Neuronal stem cell (in vitro differentiated cells): ENCODE results near the gene CDK5R2.
"Not testable (repeated sequence)": the region's sequence is repeated elsewhere in the genome, so short reads cannot be mapped to it uniquely, and the experiment has no call there.

ENCODE experiments used
- DNase-seq: peaks from one replicate; pipeline ENCODE4 v3.0.0-alpha.2; 2013; ENCODE audit warnings: low spot score
- H2AFZ ChIP-seq: one replicate; pipeline ENCODE4 v1.6.1; 2013; ENCODE audit warnings: mild to moderate bottlenecking, low read length, inconsistent platforms
- H2AK5ac ChIP-seq: 2 replicates; pipeline ENCODE4 v1.6.1; 2013; ENCODE audit warnings: low read depth, mild to moderate bottlenecking, inconsistent platforms, low read length, moderate library complexity, mixed read lengths
- H2BK120ac ChIP-seq: 2 replicates; pipeline ENCODE4 v1.6.1; 2013; ENCODE audit warnings: low read depth, mild to moderate bottlenecking, inconsistent platforms, low read length, moderate library complexity, mixed read lengths
- H2BK12ac ChIP-seq: one replicate; pipeline ENCODE4 v1.6.1; 2013; ENCODE audit warnings: low read length, inconsistent platforms
- H2BK15ac ChIP-seq: 2 replicates; pipeline ENCODE4 v1.6.1; 2013; ENCODE audit warnings: mild to moderate bottlenecking, low read length, inconsistent platforms, mixed read lengths
- H2BK5ac ChIP-seq: one replicate; pipeline ENCODE4 v1.6.1; 2013; ENCODE audit warnings: inconsistent platforms, mild to moderate bottlenecking, low read length, moderate library complexity
- H3K14ac ChIP-seq: one replicate; pipeline ENCODE4 v1.6.1; 2013; ENCODE audit warnings: low read length, inconsistent platforms
- H3K18ac ChIP-seq: 2 replicates; pipeline ENCODE4 v1.6.1; 2013; ENCODE audit warnings: low read length, inconsistent platforms
- H3K23ac ChIP-seq: 2 replicates; pipeline ENCODE4 v1.6.1; 2013; ENCODE audit warnings: low read depth, mild to moderate bottlenecking, mixed read lengths, low read length, inconsistent platforms; ENCODE audit not compliant: poor library complexity
- H3K27ac ChIP-seq: replicated peaks from 3 replicates; pipeline ENCODE4 v1.5.1; 2013; ENCODE audit warnings: low read length, inconsistent platforms
- H3K27me3 ChIP-seq, 3 experiments: 2 replicates each; pipeline ENCODE4 v1.6.1; 2013; ENCODE audit warnings: low read length in 3 of 3, mild to moderate bottlenecking in 2 of 3, inconsistent platforms in 1 of 3, low read depth in 1 of 3, mixed read lengths in 1 of 3, moderate library complexity in 1 of 3; ENCODE audit not compliant: control insufficient read depth in 3 of 3, insufficient read depth in 3 of 3
- H3K36me3 ChIP-seq, 2 donors: replicated peaks in 1 of 2; 2 replicates each; pipeline ENCODE4 v1.6.1; 2013; ENCODE audit warnings: low read length in 2 of 2; ENCODE audit not compliant: control insufficient read depth in 2 of 2, insufficient read depth in 2 of 2
- H3K4ac ChIP-seq: 2 replicates; pipeline ENCODE4 v1.6.1; 2013; ENCODE audit warnings: inconsistent platforms, mild to moderate bottlenecking, low read length, moderate library complexity
- H3K4me1 ChIP-seq, 2 donors: 1 replicate in 1 of 2; 2 replicates in 1 of 2; pipeline ENCODE4 v1.6.1; 2013; ENCODE audit warnings: low read length in 2 of 2, low read depth in 1 of 2; ENCODE audit not compliant: control insufficient read depth in 2 of 2, insufficient read depth in 1 of 2
- H3K4me2 ChIP-seq: one replicate; pipeline ENCODE4 v1.6.1; 2013; ENCODE audit warnings: mild to moderate bottlenecking, low read length, inconsistent platforms; ENCODE audit not compliant: insufficient read depth, poor library complexity, severe bottlenecking
- H3K4me3 ChIP-seq, 2 donors: 2 replicates each; pipeline ENCODE4 v1.5.1; 2013; ENCODE audit warnings: low read length in 2 of 2, mild to moderate bottlenecking in 2 of 2, inconsistent platforms in 1 of 2, moderate library complexity in 1 of 2
- H3K79me1 ChIP-seq: one replicate; pipeline ENCODE4 v1.6.1; 2013; ENCODE audit warnings: low read depth, mild to moderate bottlenecking, inconsistent platforms, low read length, moderate library complexity
- H3K9ac ChIP-seq: one replicate; pipeline ENCODE4 v1.6.1; 2013; ENCODE audit warnings: mild to moderate bottlenecking, low read depth, low read length, inconsistent platforms; ENCODE audit not compliant: poor library complexity
- H3K9me3 ChIP-seq, 2 donors: replicated peaks in 1 of 2; 2 replicates each; pipeline versions ENCODE3 to v1.6.1; 2013; ENCODE audit warnings: low read length in 2 of 2, mild to moderate bottlenecking in 2 of 2, inconsistent platforms in 1 of 2, low read depth in 1 of 2, mixed read lengths in 1 of 2, moderate library complexity in 1 of 2; ENCODE audit not compliant: control insufficient read depth in 2 of 2, insufficient read depth in 1 of 2
- H4K8ac ChIP-seq: one replicate; pipeline ENCODE4 v1.6.1; 2013; ENCODE audit warnings: low read depth, mild to moderate bottlenecking, inconsistent platforms, low read length, moderate library complexity
- H4K91ac ChIP-seq: one replicate; pipeline ENCODE4 v1.6.1; 2013; ENCODE audit warnings: low read length, low read depth, mild to moderate bottlenecking, inconsistent platforms; ENCODE audit not compliant: poor library complexity
- WGBS, 2 donors: extraction: QIAGEN DNeasy Blood & Tissue Kit; methylation state at CpG; one replicate each; pipeline ENCODE4 v1.1.7; 2013; ENCODE audit warnings: missing lambda C conversion rate in 2 of 2, mixed read lengths in 1 of 2; ENCODE audit not compliant: insufficient read length in 2 of 2, insufficient replicate concordance in 1 of 2; ENCODE audit errors: extremely low coverage in 2 of 2; 5-methylcytosine and 5-hydroxymethylcytosine counted together

CDK5R2 gene

GRCh38 chr2:218925434-218925833, 34.0 kb upstream of the CDK5R2 start:
- no peaks in the 10 kb centered on the region for H3K27me3 ChIP-seq

DNA sequence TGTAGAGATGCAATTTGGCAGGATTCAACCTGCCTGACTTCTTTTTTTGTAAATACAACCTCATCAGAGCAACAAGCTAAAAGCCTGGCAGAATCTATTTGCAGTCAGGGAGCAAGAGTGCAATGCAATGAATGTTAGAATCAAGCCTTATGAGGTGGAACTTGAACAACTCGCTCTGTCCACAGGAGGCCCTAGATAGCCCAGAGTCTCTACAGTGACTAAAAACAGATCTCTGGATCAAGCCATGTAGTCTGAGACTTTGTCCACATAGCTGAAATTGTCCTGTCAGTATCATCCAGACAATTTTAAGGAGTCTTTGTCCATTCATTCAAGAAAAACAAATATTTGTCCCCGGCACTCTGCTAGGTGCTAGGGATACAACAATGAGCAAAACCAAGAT, 32.0 kb upstream of the CDK5R2 start:
- no CpG with 5 or more reads among the region's 2 CpGs for WGBS, 2 donors
- H3K79me1 ChIP-seq = no peaks in the 10 kb centered on the region

More at GRCh38 chr2:218925434-218925833, 34.0 kb upstream of the CDK5R2 start:
- Histone ChIP-seq H3K9ac (no peak overlapping the region), H4K8ac (no peak overlapping the region), H3K4me1 (no peaks in the 10 kb centered on the region), H2BK12ac (no peak overlapping the region), H3K14ac (no peak overlapping the region), H3K4me2 (no peak overlapping the region), H3K4me3 (no peak overlapping the region), H2BK5ac (no peak overlapping the region), H4K91ac (no peak overlapping the region), H2AK5ac (no peak overlapping the region), H2AFZ (no peak overlapping the region), H3K36me3 (no peaks in the 10 kb centered on the region), H3K9me3 (peaks cover 3 to 8% of the 10 kb centered on the region in 2 donors), H3K18ac (no peak overlapping the region), H3K23ac (no peak overlapping the region), H3K27ac (no peak overlapping the region), H3K79me1 (no peaks in the 10 kb centered on the region), H2BK120ac (no peak overlapping the region), H3K4ac (no peak overlapping the region), H2BK15ac (no peak overlapping the region)
- WGBS, 2 donors = no CpG with 5 or more reads among the region's 2 CpGs
- no peak for DNase-seq

GRCh38 chr2:218927876-218928275, 31.6 kb upstream of the CDK5R2 start:
- H2AK5ac ChIP-seq = no peak overlapping the region
- no peak overlapping the region for H2BK5ac ChIP-seq
- no peak overlapping the region for H2BK12ac ChIP-seq
- H2AFZ ChIP-seq = no peak overlapping the region
- H3K4ac ChIP-seq = no peak overlapping the region
- H3K27ac ChIP-seq = no peak overlapping the region
- H2BK15ac ChIP-seq = no peak overlapping the region
- no peaks in the 10 kb centered on the region for H3K36me3 ChIP-seq
- peaks cover 3 to 10% of the 10 kb centered on the region in 2 donors for H3K9me3 ChIP-seq
- no peak overlapping the region for H4K91ac ChIP-seq
- no peak overlapping the region for H4K8ac ChIP-seq
- no peak overlapping the region for H3K18ac ChIP-seq
- no peak overlapping the region for H3K23ac ChIP-seq
- no CpG with 5 or more reads among the region's 4 CpGs for WGBS, 2 donors
- H3K14ac ChIP-seq = no peak overlapping the region
- no peak overlapping the region for H2BK120ac ChIP-seq
- no peak overlapping the region for H3K4me3 ChIP-seq
- no peak overlapping the region for H3K4me2 ChIP-seq
- no peaks in the 10 kb centered on the region for H3K27me3 ChIP-seq
- H3K79me1 ChIP-seq = no peaks in the 10 kb centered on the region
- DNase-seq = no peak
- H3K9ac ChIP-seq = no peak overlapping the region
- no peaks in the 10 kb centered on the region for H3K4me1 ChIP-seq

More for the DNA sequence above, 32.0 kb upstream of the CDK5R2 start:
- Histone ChIP-seq H2BK15ac (no peak overlapping the region), H3K27ac (no peak overlapping the region), H3K4me1 (no peaks in the 10 kb centered on the region), H3K4ac (no peak overlapping the region), H2AFZ (no peak overlapping the region), H3K36me3 (no peaks in the 10 kb centered on the region), H3K4me3 (no peak overlapping the region), H3K4me2 (no peak overlapping the region), H3K14ac (no peak overlapping the region), H2BK5ac (no peak overlapping the region), H4K91ac (no peak overlapping the region), H2AK5ac (no peak overlapping the region), H3K27me3 (no peaks in the 10 kb centered on the region), H3K9me3 (peaks cover 3 to 10% of the 10 kb centered on the region in 2 donors), H2BK120ac (no peak overlapping the region), H3K18ac (no peak overlapping the region), H4K8ac (no peak overlapping the region), H2BK12ac (no peak overlapping the region), H3K9ac (no peak overlapping the region), H3K23ac (no peak overlapping the region)
- no peak for DNase-seq

- H3K27ac ChIP-seq, H3K27me3 ChIP-seq, H3K4me2 ChIP-seq, H3K4me3 ChIP-seq, DNase-seq, H2BK5ac ChIP-seq, H3K9me3 ChIP-seq, H3K36me3 ChIP-seq, H3K14ac ChIP-seq, H3K4me1 ChIP-seq, H4K8ac ChIP-seq, H3K4ac ChIP-seq, H2BK12ac ChIP-seq, H3K79me1 ChIP-seq, H3K9ac ChIP-seq, H4K91ac ChIP-seq, H2AK5ac ChIP-seq, H3K18ac ChIP-seq, H2BK15ac ChIP-seq, H2AFZ ChIP-seq, H3K23ac ChIP-seq, H2BK120ac ChIP-seq: not testable (repeated sequence)
- WGBS, 2 donors = no CpG with 5 or more reads among the region's 10 CpGs
Observed at GRCh38 chr2:218930488-218930887, 29.0 kb upstream of the CDK5R2 start.
